Measurements from ENCODE around the gene NEUROG2.
"Not testable (repeated sequence)": the region's sequence is repeated elsewhere in the genome, so short reads cannot be mapped to it uniquely, and the experiment has no call there.

The NEUROG2 gene

GRCh38 chr4:112520598-112521122 is 4.7 kb upstream of the NEUROG2 start:
- DNase-seq: no peak

GRCh38 chr4:112519689-112520597 is 4.0 kb upstream of the NEUROG2 start:
- DNase-seq: no peak

- no peak for DNase-seq
These were observed 2.7 kb upstream of the NEUROG2 start for GRCh38 chr4:112518675-112519074.

- DNase-seq: no peak
These were observed 1.9 kb upstream of the NEUROG2 start for GRCh38 chr4:112517911-112518310.

GRCh38 chr4:112517067-112517634 is 1.2 kb upstream of the NEUROG2 start:
- no peak for DNase-seq

- peak; percentile 30 for DNase-seq
These were observed 589 bp upstream of the NEUROG2 start for GRCh38 chr4:112516471-112517066.

- DNase-seq: no peak
These were observed 548 bp downstream of the NEUROG2 start for GRCh38 chr4:112515198-112516065.

- DNase-seq: no peak
These were observed 1.3 kb downstream of the NEUROG2 start for GRCh38 chr4:112514647-112515197.

- DNase-seq: no peak
These were observed 1.9 kb downstream of the NEUROG2 start for GRCh38 chr4:112513971-112514646.

GRCh38 chr4:112511803-112512118 is 4.2 kb downstream of the NEUROG2 start:
- no peak for DNase-seq

- DNase-seq: no peak
These were observed 4.7 kb downstream of the NEUROG2 start for GRCh38 chr4:112511093-112511802.

GRCh38 chr4:112510291-112511092 is 5.5 kb downstream of the NEUROG2 start:
- no peak for DNase-seq

- no peak for DNase-seq
These were observed 6.5 kb downstream of the NEUROG2 start for GRCh38 chr4:112509243-112510141.

GRCh38 chr4:112508356-112508755 is 7.6 kb downstream of the NEUROG2 start:
- DNase-seq: no peak

GRCh38 chr4:112504807-112505206 is 11.2 kb downstream of the NEUROG2 start:
- no peak for DNase-seq

- DNase-seq: no peak
These were observed 13.1 kb downstream of the NEUROG2 start for GRCh38 chr4:112502871-112503270.

- DNase-seq: no peak
These were observed 23.7 kb downstream of the NEUROG2 start for GRCh38 chr4:112492321-112492720.

GRCh38 chr4:112490808-112491207 is 25.2 kb downstream of the NEUROG2 start:
- DNase-seq: not testable (repeated sequence)

GRCh38 chr4:112485930-112486329 is 30.1 kb downstream of the NEUROG2 start:
- DNase-seq: no peak
